ENCODE data around the gene MANEAL. TPM values are rescaled to one million over a fixed set of nuclear protein-coding genes. Genes with fewer than 3 reads are reported as not detected.

MANEAL gene
- total and polyA plus RNA-seq, 2 of the 4 experiments (the other 2 are of a cell fraction), result 0.54 to 0.55 TPM

GRCh38 chr1:37807220-37807554 lies 13.5 kb downstream of the MANEAL start:
- peak overlapping the region; percentile 42; the same call in 1 of the 2 replicates for H4K91ac ChIP-seq (ENCODE audit: insufficient read depth, low read depth, low read length)
- no TSS peak for BruUV-seq (replicated peaks)

More at GRCh38 chr1:37807220-37807554, 13.5 kb downstream of the MANEAL start:
- Histone ChIP-seq H3K27me3 (ENCODE audit: control insufficient read depth, insufficient read depth, low read length) (no peaks in the 10 kb centered on the region), H3K4me3 (ENCODE audit: insufficient read depth, low read depth, low read length) (peak overlapping the region; percentile 90), H3K23ac (ENCODE audit: low read depth, low read length) (peak overlapping the region; percentile 62), H3K4ac (ENCODE audit: low read depth, low read length) (peak overlapping the region; percentile 74), H3K18ac (ENCODE audit: low read depth, low read length) (no peak overlapping the region), H2AK5ac (ENCODE audit: low read depth, low read length) (0 out of 2 replicates have a peak overlapping the region, but pooled peaks have one; percentile 7), H4K5ac (ENCODE audit: low read depth, low read length) (peak overlapping the region; percentile 0; the same call in 1 of the 2 replicates), H2BK5ac (ENCODE audit: low read depth, low read length, poor library complexity, severe bottlenecking) (peak overlapping the region; percentile 16), H3K36me3 (ENCODE audit: control insufficient read depth, insufficient read depth, low read length) (peaks cover 34% of the 10 kb centered on the region), H3K27ac (ENCODE audit: insufficient read depth, low read length) (peak overlapping the region; percentile 70), H4K20me1 (ENCODE audit: insufficient read depth, low read length) (peaks cover 24% of the 10 kb centered on the region), H2BK120ac (ENCODE audit: low read depth, low read length) (no peak overlapping the region), H3K14ac (replicated peaks; ENCODE audit: low read depth, low read length) (peak overlapping the region; percentile 78), H3K9me3 (ENCODE audit: control insufficient read depth, insufficient read depth, low read length) (no peaks in the 10 kb centered on the region), H3K79me1 (ENCODE audit: low read depth in 1 of 2, low read length in 2 of 2) (peaks cover 36 to 58% of the 10 kb centered on the region in 2 experiments), H2AFZ (replicated peaks; ENCODE audit: low read length, poor library complexity) (peak overlapping the region; percentile 94), H3K9me1 (ENCODE audit: insufficient read depth, low read length) (peaks cover 3% of the 10 kb centered on the region; the same call in 1 of the 2 replicates), H4K8ac (ENCODE audit: low read depth in 2 of 2, low read length in 2 of 2) (peak overlapping the region; percentile 43 to 88; a peak in 3 of 4 replicates), H2BK15ac (ENCODE audit: low read depth, low read length) (no peak overlapping the region), H2AK9ac (replicated peaks; ENCODE audit: low read depth, low read length, poor library complexity) (peak overlapping the region; percentile 21), H2BK20ac (ENCODE audit: low read depth, low read length) (no peak overlapping the region), H3K56ac (ENCODE audit: extremely low read depth, insufficient read depth, low read length) (peak overlapping the region; percentile 61; the same call in 1 of the 2 replicates), H3K4me1 (ENCODE audit: control insufficient read depth, insufficient read depth, low read length) (peaks cover 6% of the 10 kb centered on the region; the same call in 1 of the 2 replicates), H3K9ac (ENCODE audit: low read depth, low read length) (peak overlapping the region; percentile 43), H3K4me2 (ENCODE audit: low read depth, low read length) (peak overlapping the region; percentile 90)
- CTCF ChIA-PET, result interaction anchor here (0.8 kb wide), 1 partner anchor 204 kb away, joined by 4 read pairs; no protein-coding TSS in a partner anchor
- 0% methylated on average over 1 of the region's 9 CpGs; no CpG with 5 or more reads in 1 of the 2 experiments for WGBS, 2 experiments (ENCODE audit: extremely low coverage in 2 of 2, insufficient read length in 1 of 2)
- intact Hi-C loops (cut with micrococcal nuclease), result loop anchor here (10.0 kb wide), 1 partner anchor 202 kb away; no protein-coding TSS in a partner anchor
- TF ChIP-seq SMC3 (IDR thresholded peaks at IDR 0.05; ENCODE audit: low read depth, low read length) (no peak), POLR2A (IDR thresholded peaks at IDR 0.05; ENCODE audit: low read depth, low read length) (no peak), RAD21 (IDR thresholded peaks at IDR 0.05; ENCODE audit: low read length) (no peak)
- in situ Hi-C loops (cut with MboI; ENCODE audit: low sequenced_read_pairs), result no loop called here
- dilution Hi-C loops (cut with HindIII; ENCODE audit: low sequenced_read_pairs, unreplicated experiment), result no loop called here
- ATAC-seq (ENCODE audit: low read depth) (no peak), DNase-seq (no peak)
- POLR2A ChIA-PET (ENCODE audit: unreplicated experiment), result no interaction called here
